T-helper 1 cell treated with Interleukin-12 subunit alpha and Interleukin-12 subunit beta and Interleukin-4 antibody, amounts not matched to agents 30 ng/mL and 1 ng/mL, for 36 hours (primary cell): ENCODE results near the gene CTRB1. TPM values are rescaled to one million over a fixed set of nuclear protein-coding genes. Genes with fewer than 3 reads are reported as not detected.

Experiments used
- intact Hi-C: fragments of 100-400 bp; cut with micrococcal nuclease; formaldehyde crosslinking; loops from one replicate; pipeline ENCODE4 v1.15.1; 2024
- total RNA-seq: library from RNA; stranded (reverse); gene quantifications from 2 replicates; pipeline ENCODE4 v1.2.3, GENCODE V29; 2022

Gene CTRB1
- total RNA-seq, 1 donor from 2014 or later = not detected

GRCh38 chr16:75225092-75225491 lies 6.3 kb downstream of the CTRB1 start:
- intact Hi-C loops = no loop called here

GRCh38 chr16:75225678-75226515 lies 7.1 kb downstream of the CTRB1 start:
- intact Hi-C loops = no loop called here

- intact Hi-C loops = no loop called here
These were observed 8.0 kb downstream of the CTRB1 start for GRCh38 chr16:75226550-75227360.

- intact Hi-C loops = no loop called here
These were observed 8.8 kb downstream of the CTRB1 start for GRCh38 chr16:75227361-75228142.

- intact Hi-C loops = no loop called here
These were observed 9.6 kb downstream of the CTRB1 start for GRCh38 chr16:75228143-75228976.

- intact Hi-C loops = no loop called here
These were observed 10.6 kb downstream of the CTRB1 start for GRCh38 chr16:75229172-75230031.

- intact Hi-C loops = no loop called here
These were observed 11.8 kb downstream of the CTRB1 start for GRCh38 chr16:75230471-75231110.

- intact Hi-C loops = no loop called here
These were observed 12.8 kb downstream of the CTRB1 start for GRCh38 chr16:75231570-75231969.

- intact Hi-C loops = loop anchor here (1.0 kb wide), 1 partner anchor 231 kb away; the partner anchor contains the start of gene TMEM170A
These were observed 14.8 kb downstream of the CTRB1 start for GRCh38 chr16:75233611-75233938.

- intact Hi-C loops = loop anchor here (1.0 kb wide), 4 partner anchors 36 to 529 kb away; no protein-coding TSS in a partner anchor
These were observed 16.3 kb downstream of the CTRB1 start for GRCh38 chr16:75234856-75235696.

GRCh38 chr16:75235721-75236193 lies 17.0 kb downstream of the CTRB1 start:
- intact Hi-C loops = no loop called here

- intact Hi-C loops = no loop called here
These were observed 17.4 kb downstream of the CTRB1 start for GRCh38 chr16:75236232-75236631.

GRCh38 chr16:75236736-75237397 lies 18.1 kb downstream of the CTRB1 start:
- intact Hi-C loops = no loop called here

- intact Hi-C loops = no loop called here
These were observed 18.8 kb downstream of the CTRB1 start for GRCh38 chr16:75237398-75238131.

- intact Hi-C loops = no loop called here
These were observed 19.5 kb downstream of the CTRB1 start for GRCh38 chr16:75238132-75238852.

GRCh38 chr16:75238853-75239541 lies 20.2 kb downstream of the CTRB1 start:
- intact Hi-C loops = no loop called here
